ENCODE measurements around the gene TTF1.
A peak's percentile ranks its signal among the peaks of the same experiment; 100 is the strongest.

TTF1 gene

GRCh38 chr9:132364068-132364467, 42.6 kb downstream of the TTF1 start:
- DNase-seq (ENCODE audit: low spot score), result no peak

GRCh38 chr9:132357764-132358163, 48.9 kb downstream of the TTF1 start:
- no peak for DNase-seq (ENCODE audit: low spot score)

- no peak for DNase-seq (ENCODE audit: low spot score)
Measured at GRCh38 chr9:132356324-132356924, 50.2 kb downstream of the TTF1 start.

GRCh38 chr9:132354637-132355355, 51.8 kb downstream of the TTF1 start, which contains the start of gene SETX:
SETX (minus strand) TSS chr9:132354986; CDS start chr9:132349428, 5,558 bp downstream.
- peak; percentile 99 for DNase-seq (ENCODE audit: low spot score)

GRCh38 chr9:132351404-132352045, 55.1 kb downstream of the TTF1 start:
- DNase-seq (ENCODE audit: low spot score), result no peak

GRCh38 chr9:132350861-132351315, 55.8 kb downstream of the TTF1 start:
- peak; percentile 21 for DNase-seq (ENCODE audit: low spot score)

GRCh38 chr9:132348676-132349075, 58.0 kb downstream of the TTF1 start:
- no peak for DNase-seq (ENCODE audit: low spot score)

- no peak for DNase-seq (ENCODE audit: low spot score)
Measured at GRCh38 chr9:132346177-132346576, 60.5 kb downstream of the TTF1 start.

GRCh38 chr9:132341177-132341840, 65.3 kb downstream of the TTF1 start:
- DNase-seq (ENCODE audit: low spot score), result no peak

GRCh38 chr9:132334364-132334763, 72.3 kb downstream of the TTF1 start:
- no peak for DNase-seq (ENCODE audit: low spot score)

- DNase-seq (ENCODE audit: low spot score), result no peak
Measured at GRCh38 chr9:132333556-132333955, 73.1 kb downstream of the TTF1 start.

GRCh38 chr9:132328580-132328979, 78.1 kb downstream of the TTF1 start:
- no peak for DNase-seq (ENCODE audit: low spot score)

- no peak for DNase-seq (ENCODE audit: low spot score)
Measured at GRCh38 chr9:132327537-132327936, 79.1 kb downstream of the TTF1 start.

Measured in hepatic stellate cell (primary cell).